ENCODE results near the gene OTX2. TPM values are rescaled to one million over a fixed set of nuclear protein-coding genes. Genes with fewer than 3 reads are reported as not detected.

Gene OTX2
- total and polyA plus RNA-seq, 2 of the 4 experiments (the other 2 are of a cell fraction): not detected

- Histone ChIP-seq H2BK120ac (ENCODE audit: low read depth, low read length) (no peak overlapping the region), H3K9me1 (ENCODE audit: insufficient read depth, low read length) (no peaks in the 10 kb centered on the region), H3K36me3 (ENCODE audit: control insufficient read depth, insufficient read depth, low read length) (no peaks in the 10 kb centered on the region), H3K4me1 (ENCODE audit: control insufficient read depth, insufficient read depth, low read length) (no peaks in the 10 kb centered on the region), H3K27ac (ENCODE audit: insufficient read depth, low read length) (no peak overlapping the region), H2AK5ac (ENCODE audit: low read depth, low read length) (no peak overlapping the region), H2BK15ac (ENCODE audit: low read depth, low read length) (no peak overlapping the region), H3K9ac (ENCODE audit: low read depth, low read length) (no peak overlapping the region), H4K8ac (ENCODE audit: low read depth in 2 of 2, low read length in 2 of 2) (no peak overlapping the region), H3K4me3 (ENCODE audit: insufficient read depth, low read depth, low read length) (no peak overlapping the region), H3K79me1 (ENCODE audit: low read depth in 1 of 2, low read length in 2 of 2) (no peaks in the 10 kb centered on the region), H4K20me1 (ENCODE audit: insufficient read depth, low read length) (no peaks in the 10 kb centered on the region), H2BK5ac (ENCODE audit: low read depth, low read length, poor library complexity, severe bottlenecking) (no peak overlapping the region), H3K9me3 (ENCODE audit: control insufficient read depth, insufficient read depth, low read length) (no peaks in the 10 kb centered on the region), H3K4me2 (ENCODE audit: low read depth, low read length) (no peak overlapping the region), H3K18ac (ENCODE audit: low read depth, low read length) (no peak overlapping the region), H2BK20ac (ENCODE audit: low read depth, low read length) (no peak overlapping the region), H3K4ac (ENCODE audit: low read depth, low read length) (no peak overlapping the region), H3K14ac (replicated peaks; ENCODE audit: low read depth, low read length) (no peak overlapping the region), H4K5ac (ENCODE audit: low read depth, low read length) (no peak overlapping the region), H4K91ac (ENCODE audit: insufficient read depth, low read depth, low read length) (no peak overlapping the region), H3K27me3 (ENCODE audit: control insufficient read depth, insufficient read depth, low read length) (no peaks in the 10 kb centered on the region), H2AFZ (replicated peaks; ENCODE audit: low read length, poor library complexity) (no peak overlapping the region), H3K23ac (ENCODE audit: low read depth, low read length) (no peak overlapping the region), H2AK9ac (replicated peaks; ENCODE audit: low read depth, low read length, poor library complexity) (no peak overlapping the region), H3K56ac (ENCODE audit: extremely low read depth, insufficient read depth, low read length) (no peak overlapping the region)
- DNase-seq (no peak), ATAC-seq (ENCODE audit: low read depth) (no peak)
- BruUV-seq (replicated peaks): no TSS peak
- intact Hi-C loops (cut with micrococcal nuclease) (no loop called here), dilution Hi-C loops (cut with HindIII; ENCODE audit: low sequenced_read_pairs, unreplicated experiment) (no loop called here), in situ Hi-C loops (cut with MboI; ENCODE audit: low sequenced_read_pairs) (no loop called here)
- POLR2A ChIA-PET (ENCODE audit: unreplicated experiment): no interaction called here
- TF ChIP-seq RAD21 (IDR thresholded peaks at IDR 0.05; ENCODE audit: low read length) (no peak), NFE2L2 (IDR thresholded peaks at IDR 0.05; ENCODE audit: low read depth, low read length) (no peak), CHD1 (IDR thresholded peaks at IDR 0.05; ENCODE audit: low read depth, low read length) (no peak), SMC3 (IDR thresholded peaks at IDR 0.05; ENCODE audit: low read depth, low read length) (no peak), ELK1 (IDR thresholded peaks at IDR 0.05; ENCODE audit: borderline replicate concordance, low read depth, low read length) (no peak)
- 56% methylated on average over 3 of the region's 5 CpGs; no CpG with 5 or more reads in 1 of the 2 experiments for WGBS, 2 experiments (ENCODE audit: extremely low coverage in 2 of 2, insufficient read length in 1 of 2)
- CTCF ChIA-PET: interaction anchor here (0.6 kb wide), 1 partner anchor 92 kb away, joined by 3 read pairs; no protein-coding TSS in a partner anchor
These were observed 51.2 kb downstream of the OTX2 start for GRCh38 chr14:56759094-56759493.

Data from IMR-90 (cell line).